Stimulated activated naive CD4-positive, alpha-beta T cell treated with Interleukin-2 at 50 U/mL for 16 hours (primary cell): Measurements from ENCODE around the gene RNF31.
A peak's percentile ranks its signal among the peaks of the same experiment; 100 is the strongest.

Experiments used
- DNase-seq: peaks from one replicate; lab custom pipeline; 2025; lab: John Stamatoyannopoulos, UW

The RNF31 gene

GRCh38 chr14:24182110-24182882 lies 35.0 kb downstream of the RNF31 start:
- no peak for DNase-seq

- no peak for DNase-seq
Measured at GRCh38 chr14:24183014-24183481, 35.8 kb downstream of the RNF31 start.

GRCh38 chr14:24184104-24184970 lies 37.0 kb downstream of the RNF31 start:
- DNase-seq, result no peak

- no peak for DNase-seq
Measured at GRCh38 chr14:24185026-24185425, 37.7 kb downstream of the RNF31 start.

GRCh38 chr14:24185741-24186140 lies 38.4 kb downstream of the RNF31 start:
- DNase-seq, result no peak

GRCh38 chr14:24186831-24187538 lies 39.7 kb downstream of the RNF31 start:
- DNase-seq, result no peak

- no peak for DNase-seq
Measured at GRCh38 chr14:24187539-24187915, 40.2 kb downstream of the RNF31 start.

- peak; percentile 96 for DNase-seq
Measured at GRCh38 chr14:24188251-24189058, 41.2 kb downstream of the RNF31 start, which contains the start of gene IPO4. TSS of gene IPO4 (minus strand) at chr14:24188816. CDS start at chr14:24188787, 29 bp downstream.

- DNase-seq, result no peak
Measured at GRCh38 chr14:24189059-24189375, 41.7 kb downstream of the RNF31 start.

GRCh38 chr14:24189460-24189859 lies 42.2 kb downstream of the RNF31 start:
- DNase-seq, result no peak

GRCh38 chr14:24190416-24190815 lies 43.1 kb downstream of the RNF31 start:
- DNase-seq, result no peak

GRCh38 chr14:24192933-24193332 lies 45.6 kb downstream of the RNF31 start:
- DNase-seq, result no peak

- no peak for DNase-seq
Measured at GRCh38 chr14:24194186-24194872, 47.0 kb downstream of the RNF31 start.

- DNase-seq, result no peak
Measured at GRCh38 chr14:24194873-24195185, 47.5 kb downstream of the RNF31 start.

GRCh38 chr14:24195186-24196070 lies 48.1 kb downstream of the RNF31 start, which contains the start of gene TM9SF1:
TSS of gene TM9SF1 (minus strand) at chr14:24195441. CDS start at chr14:24195019, 422 bp downstream.
- DNase-seq, result peak; percentile 87

- no peak for DNase-seq
Measured at GRCh38 chr14:24196071-24197055, 49.1 kb downstream of the RNF31 start.

GRCh38 chr14:24197056-24197450 lies 49.8 kb downstream of the RNF31 start:
- no peak for DNase-seq

GRCh38 chr14:24198814-24199524 lies 51.7 kb downstream of the RNF31 start:
- DNase-seq, result no peak
